ENCODE results near the gene TBX19. TPM values are rescaled to one million over a fixed set of nuclear protein-coding genes. Genes with fewer than 3 reads are reported as not detected.

The TBX19 gene
- total RNA-seq, 1 donor from 2014 or later = 0.60 TPM

DNA sequence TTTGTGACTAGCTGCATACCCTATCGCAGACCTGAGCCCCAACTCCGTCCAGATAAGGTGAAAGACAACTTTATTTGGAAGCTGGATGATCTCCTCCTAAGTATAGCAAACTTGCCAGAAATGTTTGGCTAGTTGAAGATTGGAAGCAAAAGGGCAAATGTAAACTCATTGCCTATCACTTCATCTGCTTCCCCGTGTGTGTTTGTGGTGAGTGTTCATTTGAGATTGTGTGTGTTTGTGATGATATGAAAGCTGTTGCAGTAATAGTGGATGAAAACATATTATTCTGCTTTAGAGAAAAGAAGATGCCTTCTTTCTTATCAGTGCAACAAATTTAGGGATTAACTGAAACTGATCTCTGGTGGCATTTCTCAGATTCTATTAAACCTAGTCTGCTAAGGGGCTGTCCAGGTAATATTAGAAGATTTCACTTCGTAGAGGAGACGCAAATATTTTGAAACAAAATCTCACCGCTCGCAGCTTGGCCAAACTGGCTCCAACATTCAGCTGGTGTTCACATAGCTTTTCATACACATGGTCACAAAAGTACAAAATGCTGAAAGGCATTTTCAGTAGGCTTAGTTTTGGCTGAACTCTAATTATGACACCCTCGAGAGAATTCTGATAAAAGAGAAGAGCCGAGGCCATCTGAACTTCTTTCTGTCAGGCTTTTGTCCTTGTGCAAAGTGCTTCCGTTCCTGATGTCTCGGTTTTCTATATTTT, 1.1 kb downstream of the TBX19 start:
- no peak for DNase-seq (ENCODE audit: low read depth in 2 of 2)

DNA sequence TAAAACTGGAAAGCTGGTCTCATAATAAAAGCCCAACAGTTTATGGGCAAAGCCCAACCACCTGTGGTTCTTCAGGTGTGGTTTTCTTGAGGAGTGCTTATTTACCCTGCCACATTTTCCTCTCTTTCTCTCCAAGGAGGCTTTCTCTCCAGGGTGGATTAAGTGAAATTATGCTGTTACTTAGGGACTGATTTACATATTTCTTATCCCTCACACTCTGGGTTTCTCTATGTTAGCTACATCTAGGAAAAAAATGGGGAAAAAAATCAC, 4.8 kb downstream of the TBX19 start:
- no peak for DNase-seq (ENCODE audit: low read depth in 2 of 2)

DNA sequence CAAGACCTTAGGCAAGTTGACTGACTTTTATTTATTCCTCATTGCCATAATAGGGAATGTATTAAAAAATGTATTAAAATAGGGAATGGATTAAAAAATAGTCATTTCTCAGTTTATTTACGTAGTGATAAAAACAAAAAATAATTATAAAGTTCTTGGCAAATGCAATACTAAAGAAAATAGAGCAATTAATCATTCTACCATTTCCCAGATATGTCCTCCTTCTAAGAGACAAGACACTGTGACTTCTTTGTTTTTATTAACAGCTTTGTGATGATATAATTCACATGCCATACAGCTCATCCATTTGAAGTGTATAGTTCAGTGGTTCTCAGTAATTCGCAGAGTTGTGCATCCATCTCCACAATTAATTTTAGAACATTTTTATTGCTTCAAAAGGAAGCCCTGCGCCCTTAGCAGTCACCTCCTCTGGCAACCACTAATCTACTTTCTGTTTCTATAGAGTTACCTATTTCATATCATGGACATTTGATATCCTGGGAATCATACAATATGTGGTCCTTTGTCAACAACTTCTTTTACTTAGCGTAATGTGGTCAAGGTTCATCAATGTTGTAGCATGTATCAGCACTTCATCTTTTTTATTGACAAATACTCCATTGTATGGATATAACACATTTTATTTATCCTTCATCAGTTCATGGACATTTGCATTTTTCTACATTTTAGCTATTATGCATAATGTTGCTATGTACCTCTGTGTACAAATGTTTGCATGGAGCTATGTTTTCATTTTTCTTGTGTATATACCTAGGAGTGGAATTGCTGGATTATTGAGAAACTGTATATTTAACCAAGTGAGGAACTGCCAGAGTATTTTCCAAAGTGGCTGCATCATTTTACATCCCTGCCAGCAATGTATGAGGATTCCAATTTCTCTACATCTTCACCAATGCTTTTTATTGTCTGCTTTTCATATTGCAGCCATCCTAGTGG, 5.6 kb downstream of the TBX19 start:
- DNase-seq (ENCODE audit: low read depth in 2 of 2) = no peak

DNA sequence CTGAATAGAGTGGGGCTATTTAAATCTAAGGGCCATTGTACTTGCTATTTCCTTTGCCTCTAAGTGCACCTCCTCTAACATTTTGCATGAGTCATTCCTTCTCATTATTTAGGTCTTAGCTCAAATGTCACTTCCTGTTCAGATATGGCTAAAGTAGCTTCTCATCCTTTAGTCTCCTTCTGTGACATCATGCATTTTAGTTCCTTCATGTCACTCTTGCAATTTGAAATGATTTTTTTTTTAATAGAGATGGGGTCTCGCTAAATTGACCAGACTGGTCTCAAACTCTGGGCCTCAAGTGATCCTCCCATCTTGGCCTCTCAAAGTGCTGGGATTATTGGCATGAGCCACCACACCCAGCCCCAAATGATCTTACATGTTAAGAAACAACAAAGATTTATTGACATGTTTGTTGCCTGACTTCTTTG, 6.6 kb downstream of the TBX19 start:
- peak in 1 of 2 donors; percentile 86 for DNase-seq (ENCODE audit: low read depth in 2 of 2)

DNA sequence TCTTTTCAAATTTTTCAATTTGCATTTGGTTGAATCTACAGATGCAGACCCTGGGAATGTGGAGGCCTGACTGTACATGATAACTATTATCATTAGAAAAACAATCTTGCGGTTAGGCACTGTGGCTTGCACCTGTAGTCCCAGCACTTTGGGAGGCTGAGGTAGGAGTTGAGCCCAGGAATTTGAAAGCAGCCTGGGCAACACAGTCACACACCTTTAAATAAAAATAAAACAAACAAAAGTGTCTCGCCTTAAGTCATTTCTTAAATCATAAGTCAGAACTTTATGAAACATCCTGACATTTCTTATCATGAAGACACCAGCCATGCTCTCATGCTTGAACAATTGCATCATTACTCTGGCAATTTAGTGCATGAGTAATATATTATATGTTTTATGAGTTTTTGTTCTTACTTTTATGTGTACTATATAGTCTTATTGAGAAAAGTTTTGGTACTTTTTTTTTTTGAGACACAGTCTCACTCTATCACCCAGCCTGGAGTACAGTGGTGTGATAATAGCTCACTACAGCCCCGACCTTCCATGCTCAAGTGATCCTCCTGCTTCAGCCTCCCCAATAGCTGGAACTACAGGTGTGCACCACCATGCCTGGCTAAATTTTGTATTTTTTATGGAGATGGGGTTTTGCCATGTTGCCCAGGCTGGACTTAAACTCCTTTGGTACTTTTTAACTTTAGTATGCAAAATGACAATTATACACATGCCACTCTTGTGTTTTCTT, 7.8 kb downstream of the TBX19 start:
- DNase-seq (ENCODE audit: low read depth in 2 of 2) = no peak

DNA sequence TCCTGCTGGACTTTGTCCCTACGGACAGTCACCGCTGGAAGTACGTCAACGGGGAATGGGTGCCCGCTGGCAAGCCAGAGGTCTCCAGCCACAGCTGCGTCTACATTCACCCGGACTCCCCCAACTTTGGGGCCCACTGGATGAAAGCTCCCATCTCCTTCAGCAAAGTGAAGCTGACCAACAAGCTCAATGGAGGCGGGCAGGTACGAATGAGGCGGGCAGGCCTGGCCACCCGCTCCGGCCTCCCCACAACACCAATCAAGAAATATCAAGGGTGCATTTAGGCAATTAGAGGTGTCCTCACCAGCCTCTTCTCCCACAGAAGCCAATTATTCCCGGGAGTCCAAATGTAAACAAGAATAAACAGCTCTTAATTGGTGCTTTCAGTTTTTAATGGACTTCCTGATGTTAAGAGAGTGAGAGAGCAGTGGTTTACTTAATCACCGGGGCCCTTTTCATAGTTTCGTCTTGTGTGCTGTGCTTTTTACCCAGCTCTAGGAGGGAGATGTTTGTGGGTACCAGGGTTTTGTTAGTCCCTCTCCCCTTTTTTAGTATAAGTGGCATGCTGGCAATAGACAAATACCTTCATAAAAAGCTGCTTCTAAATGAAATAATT, 10.7 kb downstream of the TBX19 start:
- DNase-seq (ENCODE audit: low read depth in 2 of 2) = no peak

DNA sequence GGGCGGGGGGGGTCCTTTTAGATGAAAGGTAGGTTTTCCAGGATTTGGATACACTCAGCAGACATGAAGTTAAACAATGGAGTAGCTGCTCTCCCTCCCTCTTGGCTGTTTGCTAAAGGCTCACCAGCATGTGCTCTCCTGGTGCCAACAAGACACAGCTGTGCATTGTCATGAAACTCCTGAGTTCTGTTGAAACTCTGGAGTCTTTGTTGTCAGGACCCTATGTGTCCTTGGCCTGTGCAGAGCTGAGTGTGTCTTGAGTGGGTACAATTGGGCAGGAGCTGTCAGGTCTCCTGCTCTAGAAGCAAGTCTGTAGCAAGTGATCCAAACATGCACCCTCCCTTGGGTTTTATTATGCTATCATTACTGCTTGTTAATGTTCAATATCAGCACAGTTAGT, 12.7 kb downstream of the TBX19 start:
- no peak for DNase-seq (ENCODE audit: low read depth in 2 of 2)

DNA sequence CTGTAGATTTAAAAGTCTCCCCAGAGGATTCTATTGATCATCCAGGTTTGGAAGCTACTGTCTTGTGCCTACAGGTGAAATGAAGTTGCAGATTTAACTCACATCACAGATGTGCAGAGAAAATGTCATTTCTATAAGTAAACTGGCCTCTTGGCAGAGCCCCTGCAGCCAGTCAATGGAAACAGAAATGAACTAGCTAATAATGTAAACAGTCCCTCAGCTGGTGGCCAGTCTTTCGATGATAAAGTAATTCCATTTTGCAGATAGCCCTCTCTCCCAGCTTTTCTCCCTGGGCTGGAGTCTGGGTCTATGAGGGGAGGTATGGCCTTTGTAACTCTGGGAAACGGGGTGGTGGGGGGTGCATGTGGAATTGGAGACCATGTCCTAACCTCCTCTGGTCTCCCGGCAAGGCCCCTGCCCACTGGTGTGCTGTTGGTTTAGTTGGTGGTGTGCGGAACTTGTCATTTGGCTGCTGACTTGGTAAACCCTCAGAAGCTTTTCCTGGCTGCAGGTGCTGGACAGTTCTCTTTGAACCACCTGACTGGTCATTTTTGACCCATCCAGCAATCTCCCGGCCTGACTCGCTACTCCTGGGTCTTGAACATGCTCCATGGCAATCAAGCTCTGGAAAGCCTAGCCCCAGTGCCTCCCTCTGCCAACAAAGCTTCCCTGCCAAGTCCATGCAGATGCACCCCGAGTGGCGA, 14.9 kb downstream of the TBX19 start:
- DNase-seq (ENCODE audit: low read depth in 2 of 2) = no peak

DNA sequence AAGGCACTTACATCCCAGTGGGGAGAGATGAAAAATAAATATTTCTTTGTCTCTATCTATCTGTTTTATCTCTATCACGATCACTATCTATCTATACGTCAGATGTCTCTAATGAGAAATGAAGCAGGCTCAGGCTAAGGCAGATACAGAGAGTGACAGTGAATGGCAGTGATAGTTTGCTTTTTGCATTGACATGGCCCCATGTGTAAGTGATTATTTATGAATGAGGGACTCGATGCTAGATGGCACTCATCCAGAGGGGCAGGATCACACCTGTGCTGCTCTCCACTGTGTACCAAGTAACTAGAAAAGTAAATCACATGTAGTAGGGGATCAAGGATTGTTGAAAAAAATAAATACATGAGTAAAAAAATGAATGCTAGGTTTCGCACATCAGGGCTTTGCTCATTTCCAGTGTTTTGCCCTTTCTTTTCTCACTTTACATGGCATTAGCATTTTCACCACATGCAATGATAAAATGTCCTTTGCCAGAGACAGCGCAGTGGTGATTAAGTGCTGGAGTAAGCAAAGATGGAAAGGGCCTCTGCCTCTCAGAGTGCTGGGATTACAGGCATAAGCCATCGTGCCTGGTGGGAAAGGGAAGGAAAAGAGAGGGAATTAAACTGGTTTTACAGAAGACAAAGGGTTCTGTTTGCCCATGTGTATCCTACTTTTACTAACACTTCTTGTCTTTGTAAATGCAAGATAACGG, 16.5 kb downstream of the TBX19 start:
- no peak for DNase-seq (ENCODE audit: low read depth in 2 of 2)

DNA sequence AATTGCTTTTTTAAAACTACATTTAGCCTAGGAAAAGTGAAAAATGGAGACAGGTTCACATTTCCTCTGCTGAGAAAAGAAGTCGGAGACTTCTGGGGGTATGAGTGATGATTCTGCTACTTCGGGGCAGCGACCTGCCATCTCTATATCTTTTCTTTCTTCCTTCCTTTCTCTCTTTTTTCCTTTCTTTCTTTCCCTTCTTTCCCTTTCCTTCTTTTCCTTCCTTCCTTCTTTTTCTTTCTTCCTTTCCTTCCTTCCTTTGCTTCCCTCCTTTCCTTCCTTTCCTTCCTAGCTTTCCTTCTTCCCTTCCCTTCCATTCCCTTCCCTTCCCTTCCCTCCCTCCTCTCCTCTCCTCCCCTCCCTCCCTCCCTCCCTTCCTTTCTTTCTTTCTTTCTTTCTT, 17.8 kb downstream of the TBX19 start:
- no peak for DNase-seq (ENCODE audit: low read depth in 2 of 2)

DNA sequence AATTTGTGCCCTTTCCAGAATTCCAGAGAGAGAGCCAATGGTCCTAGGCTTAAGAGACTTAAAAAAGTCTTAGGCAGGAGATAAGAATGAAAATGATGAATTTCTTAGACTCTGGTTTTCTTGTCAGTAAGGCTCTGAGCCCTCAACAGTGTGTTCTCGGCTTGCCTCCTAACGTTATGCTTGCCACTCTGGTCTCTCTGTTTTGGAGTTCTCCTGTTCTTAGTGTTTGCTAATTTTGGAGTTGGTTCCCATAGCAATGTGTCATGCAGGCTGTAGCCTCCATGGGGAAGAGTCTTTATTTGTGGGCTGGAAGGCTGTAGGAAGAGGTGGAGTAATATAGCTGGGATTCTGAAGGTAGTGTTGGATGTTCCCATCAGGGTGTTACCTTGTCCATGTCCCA, 19.9 kb downstream of the TBX19 start:
- no peak for DNase-seq (ENCODE audit: low read depth in 2 of 2)

DNA sequence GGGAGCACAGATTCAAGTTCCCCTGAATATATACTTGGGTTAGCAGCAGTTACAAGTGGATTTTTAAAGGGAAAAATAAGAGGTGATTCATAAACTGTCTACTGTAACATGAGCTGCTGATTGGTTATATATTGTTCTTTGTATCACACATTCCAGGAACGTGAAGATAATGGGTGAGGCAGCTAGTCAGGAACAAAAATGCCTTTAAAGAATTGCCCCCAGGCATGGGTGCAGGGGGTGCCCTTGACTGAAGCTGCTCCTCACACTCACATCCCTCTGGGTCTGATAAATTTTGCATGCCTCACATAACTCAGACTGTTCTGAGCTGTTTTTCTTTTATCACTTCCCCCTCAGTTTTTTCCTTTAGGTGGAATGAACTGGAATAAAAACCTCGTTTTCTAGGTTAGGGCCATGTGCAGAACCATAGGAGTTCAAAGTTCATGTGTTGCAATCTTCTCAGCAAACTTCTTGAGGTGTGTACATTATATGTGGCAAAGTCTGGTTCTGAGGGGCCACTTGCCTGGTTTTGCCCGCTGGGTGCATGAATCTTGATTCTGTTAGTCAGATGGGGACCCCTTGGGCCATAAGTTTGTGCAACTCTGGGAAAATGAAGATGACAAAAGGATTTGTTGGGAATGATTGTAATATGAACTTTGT, 21.1 kb downstream of the TBX19 start:
- peak in 1 of 2 donors; percentile 8 for DNase-seq (ENCODE audit: low read depth in 2 of 2)

DNA sequence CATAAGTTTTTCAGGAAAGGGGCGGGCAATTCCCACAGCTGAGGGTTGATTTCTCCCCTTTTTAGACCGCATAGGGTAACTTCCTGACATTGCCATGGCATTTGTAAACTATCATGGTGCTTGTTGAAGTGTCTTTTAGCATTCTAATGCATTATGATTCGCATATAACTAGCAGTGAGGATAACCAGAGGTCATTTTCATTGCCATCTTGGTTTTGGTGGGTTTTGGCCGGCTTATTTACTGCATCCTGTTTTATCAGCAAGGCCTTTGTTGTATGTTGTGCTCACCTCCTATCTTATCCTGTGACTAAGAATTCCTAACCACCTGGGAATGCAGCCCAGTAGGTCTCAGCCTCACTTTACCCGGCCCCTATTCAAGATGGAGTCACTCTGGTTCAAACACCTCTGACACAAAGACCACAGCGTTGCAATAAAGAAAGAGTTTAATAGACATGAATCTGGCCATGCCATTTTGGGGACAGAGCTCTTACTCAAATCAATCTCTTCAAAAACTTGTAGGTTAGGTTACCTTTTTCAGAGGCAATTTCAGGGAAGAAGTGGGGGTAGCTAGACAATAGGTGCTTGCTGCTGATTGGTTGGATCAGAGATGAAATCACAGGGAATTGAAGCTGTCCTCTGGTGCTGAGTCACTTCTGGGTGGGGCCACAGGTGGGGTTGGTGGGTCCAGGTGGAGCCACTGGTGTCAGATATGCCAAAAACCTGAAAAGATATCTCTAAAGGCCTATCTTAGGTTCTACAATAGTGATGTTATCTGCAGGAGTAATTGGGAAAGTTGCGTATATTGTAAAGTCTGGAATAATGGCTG, 23.3 kb downstream of the TBX19 start:
- DNase-seq (ENCODE audit: low read depth in 2 of 2) = peak in 1 of 2 donors; percentile 6

DNA sequence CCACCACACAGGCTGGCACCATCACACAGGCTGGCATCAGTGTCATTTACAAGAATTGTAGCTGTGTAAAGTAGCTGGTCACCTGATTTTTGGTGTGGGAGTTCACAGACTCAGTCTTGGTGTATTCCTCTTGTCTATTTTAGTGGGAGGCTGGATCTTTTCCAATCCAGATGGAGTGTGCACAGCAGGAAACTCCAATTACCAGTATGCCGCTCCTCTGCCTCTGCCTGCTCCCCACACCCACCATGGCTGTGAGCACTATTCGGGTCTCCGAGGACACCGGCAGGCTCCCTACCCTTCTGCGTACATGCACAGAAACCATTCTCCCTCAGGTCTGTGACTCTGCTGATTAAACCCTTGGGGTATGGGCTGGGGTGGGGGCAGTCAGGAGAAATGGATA, 24.2 kb downstream of the TBX19 start:
- no peak for DNase-seq (ENCODE audit: low read depth in 2 of 2)

DNA sequence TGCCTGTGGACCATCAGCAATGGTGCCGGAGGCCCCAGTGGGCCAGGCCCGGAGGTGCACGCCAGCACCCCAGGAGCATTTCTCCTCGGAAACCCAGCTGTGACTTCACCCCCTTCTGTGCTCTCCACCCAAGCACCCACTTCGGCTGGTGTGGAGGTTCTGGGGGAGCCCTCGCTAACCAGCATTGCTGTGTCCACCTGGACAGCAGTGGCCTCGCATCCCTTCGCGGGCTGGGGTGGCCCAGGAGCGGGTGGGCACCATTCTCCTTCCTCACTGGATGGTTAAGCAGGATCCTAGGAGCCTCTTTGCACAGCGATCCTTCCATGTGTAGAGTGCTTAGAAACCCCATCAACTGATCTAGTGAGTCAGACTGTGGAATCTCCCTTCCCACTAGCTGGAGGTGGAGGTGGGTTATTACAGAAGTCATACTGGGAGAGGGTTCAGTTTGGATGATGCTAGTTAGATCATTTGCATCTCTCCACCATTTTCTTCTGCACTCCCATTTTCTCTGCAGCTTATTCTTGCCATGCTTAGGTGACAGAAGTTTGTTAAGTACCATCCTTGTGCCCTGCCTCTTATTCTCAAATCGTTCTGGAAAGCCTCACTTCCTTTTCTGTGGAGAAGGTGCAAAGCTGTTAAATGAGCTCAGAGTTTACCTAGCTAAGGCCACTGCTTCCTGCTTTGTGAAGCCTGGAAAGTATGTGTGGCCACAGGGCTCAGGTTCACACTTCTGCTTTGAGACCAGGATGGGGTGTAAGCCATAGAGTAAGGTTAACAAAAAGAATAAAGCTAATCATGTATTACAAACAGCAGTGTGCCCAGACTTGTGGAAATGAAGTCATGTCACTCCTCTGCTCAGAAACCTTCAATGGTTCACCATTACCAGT, 32.3 kb downstream of the TBX19 start:
- no peak for DNase-seq (ENCODE audit: low read depth in 2 of 2)

DNA sequence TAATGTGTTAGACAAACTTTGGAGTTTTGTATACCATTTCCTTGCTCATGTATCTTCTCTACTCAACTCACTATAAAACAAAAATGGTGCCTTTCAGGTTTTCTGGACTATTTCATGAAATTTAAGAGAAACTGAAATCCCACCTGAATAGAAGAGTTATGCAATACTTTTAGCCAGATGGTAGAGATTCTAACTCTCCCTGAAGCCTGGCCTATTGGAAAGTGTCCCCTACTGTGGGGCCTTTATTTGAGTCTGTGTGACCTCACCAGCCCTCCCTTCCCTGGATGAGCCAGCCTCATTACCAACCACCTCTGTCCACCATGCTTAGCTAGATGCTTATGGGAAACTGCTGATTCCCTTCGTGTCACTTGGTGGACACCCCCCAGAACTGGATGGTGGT, 35.5 kb downstream of the TBX19 start:
- no peak for DNase-seq (ENCODE audit: low read depth in 2 of 2)

DNA sequence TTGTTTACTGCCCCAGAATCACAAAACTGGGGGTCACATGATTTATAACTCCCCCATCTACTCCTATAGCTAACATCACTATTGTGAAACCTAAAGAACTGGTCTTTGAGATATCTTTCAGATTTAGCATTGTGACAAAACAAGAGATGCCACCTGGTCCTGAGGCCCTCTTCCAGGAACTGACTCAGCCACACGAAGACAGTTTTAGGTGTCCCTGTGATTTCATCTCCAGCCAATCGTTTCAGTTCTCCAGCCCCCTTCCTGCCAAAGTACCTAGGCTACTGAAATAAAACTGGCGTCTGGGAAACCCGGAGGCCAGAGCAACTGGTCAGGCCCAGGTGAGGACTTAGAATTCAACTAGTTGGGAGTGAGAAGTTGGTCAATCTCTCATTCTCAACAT, 36.6 kb downstream of the TBX19 start:
- no peak for DNase-seq (ENCODE audit: low read depth in 2 of 2)

DNA sequence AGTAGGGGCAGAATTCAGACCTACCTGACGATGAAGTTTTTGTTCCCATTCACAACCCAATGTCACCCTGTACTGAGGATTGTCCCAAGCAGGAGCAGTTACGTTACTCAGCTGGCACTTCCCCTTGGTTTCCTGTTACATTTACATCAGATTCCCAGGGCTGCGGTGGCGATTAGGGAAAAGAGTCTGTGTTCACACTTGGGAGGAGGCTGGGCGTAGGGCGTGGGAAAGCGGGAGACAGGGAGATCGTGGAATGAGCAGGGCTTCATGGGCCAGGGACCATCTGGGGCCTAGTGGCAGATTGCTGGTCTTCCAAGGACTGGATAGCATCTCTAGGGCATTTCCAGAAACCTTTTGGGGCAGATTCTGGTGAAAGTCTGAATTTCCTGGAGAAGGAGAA, 39.0 kb downstream of the TBX19 start:
- DNase-seq (ENCODE audit: low read depth in 2 of 2) = peak; percentile 18 to 83

All from lung microvascular endothelial cell (primary cell).